Spleen (tissue), 13 donors: ENCODE data around the gene SIM1. TPM values are rescaled to one million over a fixed set of nuclear protein-coding genes. Genes with fewer than 3 reads are reported as not detected.

Source experiments
- DNase-seq: peaks from one replicate; pipeline ENCODE4 v3.0.0-alpha.2; 2020
- H3K27ac ChIP-seq, 8 donors: fragments of 200-600 bp; sonication (generic) in 7 of 8; 1 replicate in 4 of 8; 2 replicates in 4 of 8; pipeline versions ENCODE4 v1.5.0 to v1.8.0; 2016 to 2021; ENCODE audit warnings: inconsistent platforms in 4 of 8, mild to moderate bottlenecking in 4 of 8, moderate library complexity in 1 of 8
- H3K27me3 ChIP-seq, 7 donors: fragments of 200-600 bp; sonication (generic) in 6 of 7; replicated peaks in 1 of 7; 1 replicate in 4 of 7; 2 replicates in 3 of 7; pipeline versions ENCODE4 v1.5.0 to v1.8.0; 2016 to 2021; ENCODE audit warnings: inconsistent platforms in 3 of 7, mild to moderate bottlenecking in 1 of 7
- H3K36me3 ChIP-seq, 6 donors: fragments of 200-600 bp; sonication (generic) in 5 of 6; 1 replicate in 4 of 6; 2 replicates in 2 of 6; pipeline versions ENCODE4 v1.5.0 to v1.8.0; 2016 to 2021; ENCODE audit warnings: inconsistent platforms in 2 of 6
- H3K4me1 ChIP-seq, 6 donors: fragments of 200-600 bp; sonication (generic) in 5 of 6; 1 replicate in 3 of 6; 2 replicates in 3 of 6; pipeline versions ENCODE4 v1.5.0 to v1.8.0; 2016 to 2021; ENCODE audit warnings: inconsistent platforms in 3 of 6
- H3K4me3 ChIP-seq, 8 donors: fragments of 200-600 bp; sonication (generic) in 7 of 8; 1 replicate in 4 of 8; 2 replicates in 4 of 8; pipeline versions ENCODE4 v1.5.0 to v1.8.0; 2016 to 2021; ENCODE audit warnings: inconsistent platforms in 4 of 8, mild to moderate bottlenecking in 4 of 8, moderate library complexity in 2 of 8
- H3K9me3 ChIP-seq, 8 donors: fragments of 200-600 bp; sonication (generic) in 7 of 8; 1 replicate in 4 of 8; 2 replicates in 4 of 8; pipeline versions ENCODE4 v1.5.0 to v1.8.0; 2016 to 2021; ENCODE audit warnings: inconsistent platforms in 4 of 8
- CTCF ChIP-seq, 11 experiments: fragments of 200-600 bp in 7 of 11; fragments of 450-650 bp in 4 of 11; sonication (generic) in 4 of 11; IDR thresholded peaks in 8 of 11; conservative IDR thresholded peaks in 3 of 11; 1 replicate in 7 of 11; 2 replicates in 4 of 11; pipeline versions ENCODE4 v1.4.0 to v1.8.0; 2016 to 2021; ENCODE audit warnings: antibody characterized with exemption in 11 of 11, inconsistent platforms in 4 of 11, mild to moderate bottlenecking in 1 of 11
- POLR2A ChIP-seq, 3 donors: fragments of 450-650 bp; IDR thresholded peaks; one replicate each; pipeline ENCODE4 v1.5.1; 2017; ENCODE audit warnings: antibody characterized with exemption in 3 of 3, mild to moderate bottlenecking in 1 of 3
- POLR2AphosphoS5 ChIP-seq, 3 donors: sonication (generic); formaldehyde crosslinking; IDR thresholded peaks; one replicate each; pipeline ENCODE4 v1.5.1; 2017; ENCODE audit warnings: antibody characterized with exemption in 3 of 3
- WGBS, 5 donors: extraction: QIAGEN DNeasy Blood & Tissue Kit in 3 of 5; methylation state at CpG; one replicate each; pipeline versions ENCODE4 v1.1.5 to v1.1.7; 2013 to 2018; 5-methylcytosine and 5-hydroxymethylcytosine counted together
- intact Hi-C: fragments of 100-400 bp; cut with DNase I; formaldehyde crosslinking; loops from one replicate; pipeline ENCODE4 v1.15.0; 2023; ENCODE audit warnings: low total_unique reads
- long read RNA-seq, 2 donors: transcript quantifications; one replicate each; lab custom pipeline, GENCODE V29; 2026
- polyA plus RNA-seq, 3 donors: library from polyadenylated mRNA; stranded (reverse); fragments of 200-250 nt; gene quantifications; one replicate each; pipeline ENCODE4 v1.2.1, GENCODE V29; 2013
- total RNA-seq, 7 donors: library from RNA; depleted of rRNA in 3 of 7; stranded (reverse); fragments of >200 nt in 3 of 7; fragmentation: NEBNext Ultra II Directional in 4 of 7; extraction: Animal tissue kit (Norgen Biotek cat#: 25700) in 4 of 7; gene quantifications; one replicate each; pipeline versions ENCODE4 v1.1.0 to v1.2.1, GENCODE V29; 2016 to 2021
- donor health status: healthy with polysubstance abuse.
- donor health status: DM: no; HTN: no; CAD: no; lungs with moderate emphysema.
- donor health status: DM: no; HTN: no; CAD: no.
- donor health status: Bipolar disorder and iron deficiency.
- donor health status: healthy.
- donor health status: DM: no; HTN: no; CAD: no.
- donor health status: DM: yes; HTN: yes; CAD: no.

SIM1 gene
- not detected for total RNA-seq
- polyA plus RNA-seq: not detected
- long read RNA-seq, donor 1: 0 reads
- long read RNA-seq, donor 2, partial matches to known transcripts: 0 of 1 reads
- long read RNA-seq, donor 2, other reads (novel, unspliced or antisense): 0 of 1 reads

DNA sequence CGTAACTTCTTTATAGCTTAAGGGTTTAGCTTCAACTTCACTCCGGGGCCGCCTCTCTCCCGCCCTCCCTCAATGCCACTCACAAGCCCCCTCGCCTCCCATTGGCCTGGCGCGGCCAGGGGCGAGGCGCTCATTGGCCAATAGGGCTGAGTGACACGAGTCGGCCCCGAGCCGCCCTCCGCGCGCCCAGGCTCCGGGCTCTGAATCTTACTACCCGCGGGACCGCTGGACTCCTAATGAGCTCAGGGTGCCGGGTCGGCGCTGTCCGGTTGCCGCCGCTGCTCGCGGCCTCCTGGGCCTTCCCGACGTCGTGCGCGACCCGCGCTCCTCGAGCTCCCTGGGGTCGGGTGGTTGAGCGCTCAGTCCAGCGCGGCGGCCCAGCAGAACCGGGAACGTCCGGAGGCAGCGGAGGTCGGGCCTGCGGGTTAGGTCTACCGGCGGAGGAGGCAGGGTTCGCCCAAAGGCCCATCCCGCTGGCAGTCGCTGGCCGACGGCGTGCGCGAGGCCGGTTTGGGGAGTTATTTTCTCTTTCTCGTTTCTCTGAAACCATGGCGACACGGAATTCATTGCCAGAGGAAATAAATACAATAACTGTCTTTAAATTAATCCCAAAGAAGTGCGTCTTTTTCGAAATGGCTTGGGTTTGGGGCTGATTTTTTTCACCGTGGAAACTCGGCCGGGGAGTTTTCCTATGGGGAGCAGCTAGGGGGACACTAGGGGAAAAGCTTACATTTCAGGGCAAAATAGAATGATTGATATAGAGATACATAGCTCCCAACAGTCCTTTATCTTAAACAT, at the start of gene SIM1:
Gene SIM1 (minus strand): TSS at position 19 of the 798 bp plus-strand sequence. CDS start 1,453 bp downstream, outside the sequence.
- TF ChIP-seq POLR2A (IDR thresholded peaks at IDR 0.05): no peak
- peak in 2 of 3 donors; percentile 38 to 69 for TF ChIP-seq POLR2AphosphoS5 (IDR thresholded peaks at IDR 0.05)
- H3K4me1 ChIP-seq: peaks cover 0 to 41% (median 23%) of the 10 kb centered on the region in 6 donors
- WGBS, 5 donors: 3 to 14% (median 8%) methylated on average over 48 to 66 of the region's 66 CpGs
- peak within 1 kb of the TSS in 7 of 8 donors; percentile 14 to 61 (median 27) for H3K4me3 ChIP-seq
- no peaks in the 10 kb centered on the region for H3K36me3 ChIP-seq
- no peak for DNase-seq
- H3K27ac ChIP-seq: no peak within 1 kb of the TSS
- H3K27me3 ChIP-seq: peaks cover 26 to 100% (median 99%) of the 10 kb centered on the region in 7 donors
- H3K9me3 ChIP-seq: peaks cover 0 to 23% (median 0%) of the 10 kb centered on the region in 8 donors
- intact Hi-C loops: no loop called here

DNA sequence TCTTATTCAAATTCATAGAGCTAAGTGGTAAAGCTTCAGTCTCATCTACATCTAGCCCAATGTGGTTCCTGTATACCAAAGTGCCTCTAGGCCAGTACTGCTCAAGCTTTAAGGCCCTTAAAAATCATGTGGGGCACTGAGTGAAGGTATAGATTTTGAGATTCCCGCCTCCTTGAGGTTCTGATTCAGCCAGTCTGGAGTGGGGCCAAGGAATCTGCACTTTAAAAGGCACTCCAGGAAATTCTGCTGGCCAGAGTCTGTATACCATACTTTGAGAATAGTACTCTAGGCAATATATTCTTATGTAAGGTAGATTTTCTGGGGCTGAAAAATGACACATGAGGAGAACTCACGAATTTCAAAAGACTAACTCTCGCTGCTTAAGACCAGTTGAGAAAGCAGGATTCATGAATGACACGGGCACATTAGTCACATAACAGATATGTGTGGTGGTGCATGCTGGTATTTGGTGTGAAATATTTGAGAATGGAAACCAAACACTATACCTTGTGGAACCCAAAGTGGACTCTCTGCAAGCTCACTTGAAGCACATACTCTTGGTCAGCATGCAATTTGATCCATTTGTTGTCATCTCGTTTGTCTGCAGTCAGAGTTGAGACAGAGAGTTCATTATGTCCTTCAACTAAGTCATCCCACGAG, 47.6 kb upstream of the SIM1 start:
- 87 to 94% (median 90%) methylated on average over 6 of the region's 6 CpGs for WGBS, 5 donors
- TF ChIP-seq CTCF (IDR thresholded peaks at IDR 0.05 in 8 of 11, conservative IDR thresholded peaks at IDR 0.05 in 3 of 11) (no peak), POLR2AphosphoS5 (IDR thresholded peaks at IDR 0.05) (no peak), POLR2A (IDR thresholded peaks at IDR 0.05) (no peak)
- Histone ChIP-seq H3K4me1 (no peaks in the 10 kb centered on the region), H3K4me3 (no peak overlapping the region), H3K27ac (no peak overlapping the region), H3K9me3 (no peaks in the 10 kb centered on the region), H3K36me3 (peaks cover 3 to 97% (median 53%) of the 10 kb centered on the region in 6 donors), H3K27me3 (no peaks in the 10 kb centered on the region)
- intact Hi-C loops: no loop called here
- DNase-seq: no peak

DNA sequence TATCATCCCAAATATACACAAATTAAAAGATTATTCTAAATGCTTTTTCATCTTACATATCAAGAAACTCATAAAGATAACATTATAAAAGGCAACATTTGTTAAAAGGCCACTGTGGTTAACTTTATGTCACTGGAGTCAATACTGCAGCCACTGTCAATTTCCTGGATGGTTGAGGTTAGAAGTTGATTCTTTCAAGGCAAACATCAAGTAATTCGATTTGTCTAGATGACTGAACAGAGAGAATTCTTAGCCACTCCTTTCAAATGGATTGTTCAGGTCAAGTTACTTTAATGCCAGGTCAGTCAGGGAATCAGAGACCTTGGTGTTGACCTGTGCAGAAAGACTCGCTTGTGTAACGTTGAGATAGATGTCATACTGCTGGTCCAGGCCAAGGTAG, 44.4 kb upstream of the SIM1 start:
- TF ChIP-seq CTCF (IDR thresholded peaks at IDR 0.05 in 8 of 11, conservative IDR thresholded peaks at IDR 0.05 in 3 of 11): no peak
- no peak for TF ChIP-seq POLR2A (IDR thresholded peaks at IDR 0.05)
- no peak for TF ChIP-seq POLR2AphosphoS5 (IDR thresholded peaks at IDR 0.05)
- whole genome bisulfite sequencing, 5 donors: 92 to 97% (median 95%) methylated on average over 3 of the region's 3 CpGs
- no peak overlapping the region for H3K4me3 ChIP-seq
- no peak for DNase-seq
- peaks cover 3 to 70% (median 44%) of the 10 kb centered on the region in 6 donors for H3K36me3 ChIP-seq
- no peaks in the 10 kb centered on the region for H3K27me3 ChIP-seq
- H3K4me1 ChIP-seq: no peaks in the 10 kb centered on the region
- H3K27ac ChIP-seq: no peak overlapping the region
- intact Hi-C loops: no loop called here
- H3K9me3 ChIP-seq: no peaks in the 10 kb centered on the region

DNA sequence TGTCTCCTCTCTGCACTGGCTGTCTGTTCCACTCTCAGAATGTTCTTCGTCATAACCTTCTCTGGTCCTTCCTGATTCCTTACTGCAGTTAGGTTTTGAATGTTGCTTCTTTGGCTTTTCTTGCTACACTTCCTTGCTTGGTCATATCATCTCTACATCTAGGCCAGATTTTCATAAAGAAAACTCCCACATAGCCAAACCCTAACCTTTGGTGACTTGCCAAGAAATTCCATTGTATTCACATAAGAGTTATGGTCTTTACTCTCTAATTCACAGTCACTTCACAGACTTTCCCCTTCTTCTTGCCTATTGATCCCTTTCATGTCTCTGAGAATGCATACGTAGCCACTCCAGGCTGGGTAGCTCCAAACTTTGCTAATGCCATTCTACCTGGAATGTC, 41.9 kb upstream of the SIM1 start:
- intact Hi-C loops: no loop called here
- Histone ChIP-seq H3K36me3 (peaks cover 3 to 49% (median 28%) of the 10 kb centered on the region in 6 donors), H3K27ac (no peak overlapping the region), H3K27me3 (no peaks in the 10 kb centered on the region), H3K4me3 (no peak overlapping the region), H3K4me1 (no peaks in the 10 kb centered on the region), H3K9me3 (no peaks in the 10 kb centered on the region)
- TF ChIP-seq CTCF (IDR thresholded peaks at IDR 0.05 in 8 of 11, conservative IDR thresholded peaks at IDR 0.05 in 3 of 11) (no peak), POLR2AphosphoS5 (IDR thresholded peaks at IDR 0.05) (no peak), POLR2A (IDR thresholded peaks at IDR 0.05) (no peak)
- WGBS, 5 donors: 93 to 98% (median 96%) methylated on average over 2 of the region's 2 CpGs
- DNase-seq: no peak
